Suppressor macrophage treated with lipopolysaccharide for 4 hours (primary cell): ENCODE data around the gene NAT9.
A peak's percentile ranks its signal among the peaks of the same experiment; 100 is the strongest.

Source experiments
- DNase-seq: peaks from one replicate; pipeline ENCODE4 v3.0.0-alpha.2; 2020

NAT9 gene

DNA sequence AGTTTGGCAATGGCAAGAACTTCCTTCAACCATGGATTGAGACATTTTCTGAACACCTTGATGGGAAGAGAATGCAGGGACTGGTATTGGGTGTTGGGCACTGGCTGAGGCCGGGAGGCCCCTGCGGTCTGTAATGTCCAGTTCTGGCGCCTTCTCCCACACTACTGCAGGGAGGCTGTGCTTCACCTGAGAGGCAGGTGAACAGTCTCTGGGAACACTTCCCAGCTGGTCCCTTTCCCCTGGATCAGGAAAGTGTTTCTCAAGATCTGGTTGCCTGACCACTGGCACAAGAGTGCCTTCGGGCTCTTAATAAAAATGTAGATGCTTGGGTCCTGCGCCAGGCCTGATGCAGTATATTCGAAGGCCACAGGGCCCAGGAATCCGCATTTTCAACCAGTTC, 28.5 kb upstream of the NAT9 start:
- no peak for DNase-seq

DNA sequence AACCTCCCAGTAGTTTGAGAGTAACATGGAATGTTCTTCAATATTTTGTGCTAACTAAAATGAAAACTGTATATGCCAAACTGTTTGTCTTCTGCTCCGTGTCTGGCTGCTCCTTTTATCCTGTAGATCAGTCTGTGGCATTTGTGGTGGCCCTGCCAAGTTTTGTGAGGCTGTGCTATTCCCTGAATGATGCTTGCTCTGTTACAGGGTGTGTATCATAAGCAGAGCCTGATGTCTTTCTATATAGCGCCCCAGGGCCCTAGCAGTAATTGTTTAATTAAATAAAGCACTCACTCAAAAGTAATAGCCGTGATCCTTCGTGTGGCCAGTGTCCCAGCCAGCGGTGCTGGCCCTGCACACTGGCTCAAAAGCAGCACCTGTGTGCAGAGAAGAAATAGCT, 27.8 kb upstream of the NAT9 start:
- no peak for DNase-seq

DNA sequence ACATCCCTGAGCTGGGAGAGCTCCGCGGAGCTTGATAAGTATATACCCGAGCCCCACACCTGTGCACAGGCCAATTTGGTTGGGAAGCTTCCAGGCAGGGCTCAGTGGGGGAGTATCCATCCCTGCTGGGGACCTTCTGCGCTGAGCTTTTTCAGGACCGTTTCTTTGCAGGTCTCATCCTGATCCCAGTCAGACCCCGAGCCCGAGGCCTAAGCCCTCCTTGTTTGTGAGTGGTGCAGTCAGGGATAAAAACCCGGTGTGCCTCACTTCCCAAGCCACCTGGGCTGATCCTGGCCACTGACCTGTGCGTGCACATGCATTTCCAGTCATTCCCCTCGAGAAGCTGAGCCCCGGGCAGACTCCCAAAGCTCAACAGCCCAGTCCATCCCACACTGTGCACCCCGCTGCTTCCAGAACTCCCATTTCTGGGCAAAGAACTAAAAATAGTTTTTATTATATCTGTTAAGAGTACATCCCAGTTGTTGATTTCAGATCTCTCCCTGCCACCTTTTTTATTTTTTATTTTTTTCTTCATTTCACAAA, 27.3 kb upstream of the NAT9 start:
- DNase-seq: no peak

DNA sequence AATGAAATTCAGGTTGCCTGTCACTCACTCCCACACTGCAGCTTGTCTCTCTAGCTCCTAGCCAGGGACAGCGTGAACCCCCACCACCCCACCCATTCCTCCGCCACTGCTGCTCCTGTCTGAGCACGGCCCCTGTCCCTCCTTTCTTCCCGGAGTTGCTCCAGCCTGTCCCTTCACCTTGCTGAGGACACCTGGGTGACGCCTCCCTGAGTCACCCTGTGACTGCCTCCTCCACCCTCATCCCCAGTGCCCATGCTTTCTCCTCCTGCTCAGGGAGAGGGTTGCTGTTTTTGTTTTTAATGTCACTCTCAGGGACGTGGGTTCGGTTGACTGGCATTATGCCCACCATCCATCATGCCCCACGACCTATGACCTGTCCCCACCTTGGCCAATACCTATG, 25.8 kb upstream of the NAT9 start:
- DNase-seq: no peak

DNA sequence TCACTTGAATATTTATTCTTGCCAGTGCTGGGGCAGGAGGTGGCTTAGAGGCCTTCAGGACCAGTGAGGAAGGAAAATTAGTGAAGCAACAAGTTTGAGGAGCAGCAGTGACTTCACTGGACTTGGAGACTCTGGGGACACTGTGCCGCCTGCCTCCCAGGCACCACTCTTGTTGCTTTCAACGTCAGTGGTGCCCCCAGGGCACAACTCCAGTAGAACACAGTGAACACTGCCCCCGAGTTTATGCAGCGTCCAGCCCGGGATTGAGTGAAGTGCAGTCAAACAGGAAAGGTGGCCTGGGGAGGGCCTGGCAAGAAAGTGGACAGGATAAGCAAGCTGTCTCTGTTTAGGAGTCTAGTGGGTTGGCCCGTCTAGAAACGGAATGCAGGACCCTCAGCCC, 24.4 kb upstream of the NAT9 start:
- DNase-seq: no peak

DNA sequence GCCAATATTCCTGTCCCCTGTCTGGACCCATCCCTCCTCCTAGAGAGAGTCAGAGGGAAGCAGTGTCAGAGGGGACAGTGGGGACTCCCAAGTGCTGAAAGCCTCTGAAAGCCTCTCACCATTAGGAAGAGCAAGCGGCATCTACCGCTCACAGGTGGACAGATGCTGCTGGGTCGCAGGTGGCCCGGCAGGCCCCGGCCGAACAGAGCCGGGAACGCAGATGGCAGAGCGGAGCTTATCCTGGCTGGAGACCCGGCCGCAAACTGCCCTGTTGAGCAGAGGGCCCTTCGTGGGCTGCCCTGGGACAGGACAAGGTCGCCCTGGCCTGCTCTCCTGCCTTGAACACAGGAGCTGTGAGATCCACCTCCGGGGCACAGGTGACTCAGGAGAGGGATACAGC, 23.0 kb upstream of the NAT9 start:
- DNase-seq: no peak

DNA sequence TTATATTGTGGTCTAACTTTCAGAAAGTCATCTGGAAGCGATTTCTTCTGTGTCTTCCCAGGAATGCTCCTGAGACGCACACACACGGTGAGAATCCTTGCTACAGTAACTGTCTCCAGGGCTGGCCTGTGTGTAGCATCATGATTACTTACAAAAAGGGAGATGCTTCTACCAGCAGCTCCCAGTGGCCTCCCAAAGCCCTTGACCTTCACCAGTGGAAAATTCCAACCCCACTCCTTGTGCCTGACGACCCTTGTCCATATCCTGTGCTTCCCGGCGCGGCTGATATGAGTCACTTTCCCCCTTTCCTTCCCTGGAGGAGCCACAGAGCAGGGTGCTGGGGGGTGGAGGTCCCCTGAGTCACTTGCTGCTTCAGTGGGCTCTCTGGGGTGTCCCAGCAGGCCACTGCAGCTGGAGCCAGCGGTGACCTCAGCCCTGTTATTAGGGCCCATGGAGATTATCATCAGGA, 22.1 kb upstream of the NAT9 start:
- no peak for DNase-seq

DNA sequence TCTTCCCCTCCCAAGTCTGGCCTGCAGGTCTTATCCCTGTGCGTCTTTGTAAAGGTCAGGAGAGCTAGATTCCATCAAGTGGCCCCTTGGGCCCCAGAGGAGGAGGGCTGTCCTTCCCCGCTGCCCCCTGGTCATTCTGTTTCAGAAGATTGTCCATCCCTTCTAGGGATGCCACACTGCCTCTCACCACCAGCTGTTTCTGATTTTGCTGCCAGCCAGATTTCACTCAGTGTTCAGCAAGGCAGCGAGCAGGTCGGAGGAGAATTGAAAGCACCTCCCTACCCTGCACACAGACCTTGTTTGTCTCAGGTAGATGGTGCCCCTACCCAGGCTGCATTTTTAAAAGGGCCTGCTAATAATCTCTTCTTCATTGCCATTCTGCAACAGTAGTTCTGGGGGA, 21.7 kb upstream of the NAT9 start:
- no peak for DNase-seq

DNA sequence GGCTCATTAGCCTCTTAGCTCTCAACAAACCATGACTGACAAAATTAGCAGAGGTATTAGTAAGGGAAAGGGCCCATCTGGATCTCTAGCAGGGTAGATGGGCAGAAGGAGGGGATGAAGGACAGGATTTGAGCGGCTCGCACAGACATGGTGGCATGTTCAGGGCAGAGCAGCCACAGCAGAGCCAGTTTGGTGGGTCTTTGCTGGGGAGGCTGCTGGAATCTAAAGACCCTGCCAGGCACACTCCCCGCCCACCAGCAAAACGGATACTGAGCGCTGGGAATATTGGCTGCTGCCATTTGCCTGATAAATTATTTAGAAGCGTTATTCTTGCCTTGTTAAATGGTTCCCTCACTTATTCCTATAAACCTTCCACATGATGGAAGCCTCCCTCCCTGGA, 20.7 kb upstream of the NAT9 start:
- DNase-seq: no peak

DNA sequence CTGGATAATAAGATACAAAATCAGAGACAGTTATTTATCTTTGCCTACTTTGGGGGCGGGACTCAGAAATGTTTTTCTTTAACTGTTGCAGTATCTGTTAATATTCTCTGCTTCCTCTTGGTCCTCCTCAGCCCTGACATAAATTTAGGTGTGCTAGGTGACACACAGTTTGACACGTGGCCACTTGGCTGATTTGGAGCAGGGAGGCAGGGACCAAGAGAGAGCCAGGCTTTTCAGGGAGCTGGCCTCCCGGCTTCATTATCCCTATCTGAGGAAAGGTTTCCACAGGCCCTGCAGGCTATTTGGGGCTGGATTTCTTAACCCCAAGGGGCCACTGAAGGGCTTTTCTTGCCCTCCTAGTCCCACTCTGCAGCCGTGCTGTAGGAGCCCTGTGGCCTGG, 20.1 kb upstream of the NAT9 start:
- DNase-seq: no peak

DNA sequence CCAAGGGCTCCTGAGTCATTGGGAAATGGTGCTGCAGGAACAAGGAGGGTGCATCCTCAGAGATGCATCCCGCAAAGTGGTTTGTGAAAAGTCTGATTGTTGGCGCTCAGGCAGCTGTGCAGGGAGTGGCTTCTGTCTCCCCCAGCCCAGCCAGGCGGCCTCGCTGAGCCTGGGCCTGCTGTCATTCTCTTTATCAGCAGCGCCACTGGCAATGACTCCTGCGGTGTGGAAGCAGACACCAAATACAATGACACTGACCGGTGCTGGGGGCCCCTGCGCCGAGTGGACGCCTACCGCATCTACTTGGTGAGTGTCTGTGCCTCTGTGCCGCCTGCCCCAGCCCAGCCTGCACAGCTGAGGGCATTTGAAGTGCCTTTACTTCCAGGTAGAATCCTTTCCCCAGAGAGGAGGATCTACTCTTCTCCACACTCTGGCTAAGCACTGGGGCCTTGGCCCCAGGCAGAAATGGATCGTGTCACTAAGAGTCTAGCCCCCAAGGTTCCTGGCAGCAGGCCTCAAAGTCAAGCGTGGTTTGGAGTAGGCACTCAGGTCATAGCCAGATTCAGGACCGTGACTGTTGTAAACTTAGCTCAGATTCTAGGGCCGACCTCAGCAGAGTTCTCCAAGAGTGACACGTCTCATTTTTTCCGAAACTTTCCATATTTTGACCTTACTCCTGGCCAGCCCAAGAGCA, 19.3 kb upstream of the NAT9 start:
- DNase-seq: no peak

DNA sequence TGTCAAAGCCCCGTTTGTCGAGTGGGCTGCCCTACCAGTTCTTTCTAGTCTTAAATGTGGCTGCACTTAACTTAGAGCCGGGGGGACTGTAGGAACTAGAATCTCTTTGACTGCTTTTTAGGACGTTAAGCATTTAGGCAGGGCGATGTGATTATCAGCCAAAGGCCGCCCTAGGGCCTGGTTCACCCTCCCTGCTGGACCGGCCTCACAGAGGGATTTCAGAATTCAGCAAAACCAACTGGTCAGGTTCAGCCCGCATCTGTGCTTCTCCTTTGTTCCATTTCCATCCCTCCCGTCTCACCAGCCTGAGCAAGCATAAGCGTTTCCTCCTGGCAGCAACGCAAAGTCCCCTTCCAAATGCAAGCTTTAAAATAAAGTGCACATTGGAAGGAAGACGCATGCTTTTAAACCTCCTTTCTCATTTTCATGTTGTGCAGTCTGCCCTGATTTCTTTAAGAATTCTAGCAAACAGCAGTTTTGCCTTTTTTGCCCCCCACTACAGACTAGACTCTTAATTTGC, 16.5 kb upstream of the NAT9 start:
- DNase-seq: no peak

DNA sequence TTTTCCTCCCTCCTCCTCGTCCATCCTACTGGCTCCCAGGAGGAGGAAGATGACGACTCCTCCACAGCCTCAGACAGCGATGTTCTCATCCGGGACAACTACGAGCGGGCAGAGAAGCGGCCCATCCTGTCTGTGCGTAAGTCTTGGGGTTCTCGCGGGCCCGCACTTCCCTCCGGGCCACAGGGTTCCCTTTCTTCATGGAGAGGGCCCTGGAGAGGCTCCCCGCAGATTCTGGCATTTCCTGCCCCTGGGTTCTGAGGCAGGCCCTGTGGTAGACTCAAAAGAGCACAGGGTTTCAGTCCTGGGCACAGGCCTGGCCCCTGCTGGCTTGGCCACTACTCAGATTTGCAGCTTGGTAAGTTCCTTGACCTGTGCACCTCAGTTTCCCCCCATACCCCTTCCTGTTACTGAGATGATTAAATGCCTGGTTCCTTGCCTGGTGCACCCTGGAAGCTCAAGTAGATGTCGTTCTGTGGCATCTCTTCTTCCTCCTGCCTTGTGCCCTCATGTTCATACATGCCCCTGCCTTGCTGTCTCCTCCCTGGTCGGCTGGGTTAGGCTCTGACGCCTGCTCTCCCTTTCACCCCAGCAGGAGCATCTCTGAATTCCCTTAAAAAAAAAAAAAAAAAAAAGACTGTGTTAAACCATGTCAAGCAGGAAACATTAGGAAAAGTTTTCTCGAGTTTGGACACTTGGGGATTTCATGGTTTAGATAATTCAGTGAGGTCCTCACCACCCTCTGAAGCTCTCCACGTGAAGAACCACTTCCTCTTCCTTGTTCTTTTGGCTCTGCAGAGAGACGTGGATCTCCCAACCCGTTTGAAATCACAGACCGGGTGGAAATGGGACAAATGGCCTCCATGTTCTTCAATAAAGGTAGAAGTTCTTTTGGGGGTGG, 14.3 kb upstream of the NAT9 start:
- DNase-seq: peak; percentile 84

DNA sequence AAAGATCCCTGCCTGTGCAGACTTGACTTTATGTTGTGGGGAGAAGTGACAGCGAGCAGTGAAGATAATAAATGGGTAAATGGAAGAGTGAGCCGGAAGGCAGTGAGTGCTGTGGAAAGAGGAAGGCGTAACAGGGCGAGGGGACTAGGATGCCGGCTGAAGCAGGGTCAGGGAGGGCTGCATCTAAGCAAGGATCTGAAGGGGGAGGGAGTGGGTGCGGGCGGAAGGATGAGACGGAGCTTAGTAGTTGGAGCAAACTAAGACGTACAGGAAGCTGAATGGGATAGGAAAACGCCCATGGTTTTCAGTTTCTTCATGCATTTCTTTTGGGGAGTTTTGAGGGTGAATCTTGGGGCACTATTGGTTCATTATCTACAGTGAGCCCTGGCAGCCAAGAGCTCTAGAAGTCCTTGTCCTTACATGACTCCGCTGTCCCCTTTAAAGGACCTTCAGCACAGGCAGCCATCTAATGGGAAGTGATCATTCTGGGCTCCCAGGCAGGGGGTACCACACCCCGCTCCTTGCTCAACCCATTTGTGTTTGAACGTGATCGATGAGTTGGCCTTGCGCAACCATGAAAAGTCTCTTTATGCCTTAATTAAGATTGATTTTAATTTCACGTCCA, 10.4 kb upstream of the NAT9 start:
- DNase-seq: peak; percentile 79

DNA sequence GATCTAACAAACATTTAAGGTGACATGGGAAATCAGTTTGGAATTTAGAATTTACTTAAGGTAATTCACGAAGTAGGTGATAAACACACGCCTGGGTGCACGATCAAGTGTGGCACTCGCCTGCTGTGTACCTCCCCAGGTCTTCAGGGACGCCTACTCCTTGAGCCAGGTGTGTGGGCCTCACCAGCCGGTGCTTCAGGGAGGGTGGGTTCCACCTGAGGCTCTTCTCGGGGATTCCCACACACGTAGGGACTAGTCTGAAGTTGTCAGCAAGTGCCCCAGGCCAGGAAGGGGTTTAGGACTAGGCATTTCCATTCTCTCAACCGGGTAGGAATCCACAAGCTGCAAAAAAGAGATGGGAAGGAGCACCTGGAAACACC, 9.8 kb upstream of the NAT9 start:
- DNase-seq: no peak

DNA sequence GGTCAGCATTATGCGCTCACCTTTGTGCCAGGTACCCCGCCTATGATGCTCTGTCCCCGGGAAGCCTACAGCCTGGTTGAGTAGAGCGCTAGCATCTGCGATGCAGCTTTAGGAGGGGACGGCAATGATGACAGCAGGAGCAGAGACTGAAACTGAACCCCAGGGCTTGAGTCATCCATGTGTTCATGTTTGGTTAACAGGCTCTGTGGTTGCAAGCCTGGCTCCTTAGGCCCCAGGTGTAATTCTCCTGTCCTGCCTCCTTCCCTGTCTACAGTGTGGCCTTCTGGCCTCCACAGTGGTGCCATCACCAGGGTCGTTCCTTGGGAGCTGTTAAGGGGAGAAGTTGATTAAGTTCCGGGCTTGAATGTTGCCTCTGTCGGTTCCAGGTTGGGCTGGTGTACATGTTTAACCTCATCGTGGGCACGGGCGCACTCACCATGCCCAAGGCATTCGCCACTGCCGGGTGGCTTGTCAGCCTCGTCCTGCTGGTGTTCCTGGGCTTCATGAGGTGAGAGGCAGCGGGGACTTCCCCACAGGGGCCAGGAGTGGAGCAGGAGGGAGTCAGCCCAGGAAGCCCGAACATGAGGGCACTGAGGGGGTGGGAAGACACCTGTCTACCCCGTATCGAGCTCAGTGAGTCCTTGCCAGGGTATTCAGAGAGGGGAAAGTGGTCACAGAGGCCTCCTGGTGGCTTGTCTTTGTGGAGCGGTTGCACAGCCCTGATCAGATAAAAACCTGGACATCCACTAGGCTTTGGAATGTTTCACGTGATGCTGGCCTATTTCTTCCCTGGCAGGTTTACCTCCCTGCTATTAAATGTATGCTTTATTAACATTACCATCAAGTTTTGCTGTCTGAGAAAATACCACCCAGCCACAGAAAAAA, 9.2 kb upstream of the NAT9 start:
- DNase-seq: no peak

DNA sequence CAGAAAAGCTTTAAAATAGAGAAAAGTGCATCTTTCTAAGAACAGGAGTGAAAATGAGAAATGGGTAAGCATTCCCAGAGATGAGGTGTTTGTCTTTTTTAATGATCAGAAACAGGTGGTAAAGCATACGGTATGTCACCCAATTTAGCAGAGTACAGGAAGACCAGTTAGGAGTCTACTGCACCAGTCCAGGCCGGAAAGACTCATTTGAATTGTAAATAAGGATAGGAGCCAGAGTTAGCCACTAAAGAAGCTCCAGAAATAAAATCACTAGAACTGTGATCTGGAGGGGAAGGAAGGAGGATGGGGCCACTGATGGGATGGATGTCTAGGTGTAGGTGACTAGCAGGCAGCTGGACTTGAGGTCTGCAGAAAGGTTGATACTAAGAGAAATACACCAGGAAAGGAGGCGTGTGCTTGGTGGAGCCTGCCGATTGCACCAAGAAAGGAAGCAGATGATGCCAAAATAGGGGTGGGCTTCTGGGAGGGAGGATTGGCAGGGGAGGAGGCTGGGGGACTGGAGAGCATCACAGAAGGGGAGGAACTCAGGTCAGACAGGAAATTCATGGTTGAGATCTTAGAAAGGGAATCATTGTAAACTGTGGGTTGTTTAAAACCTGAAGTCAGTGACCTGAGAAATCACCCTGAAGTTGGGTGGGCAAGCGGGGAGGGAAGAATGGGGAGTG, 8.1 kb upstream of the NAT9 start:
- no peak for DNase-seq

DNA sequence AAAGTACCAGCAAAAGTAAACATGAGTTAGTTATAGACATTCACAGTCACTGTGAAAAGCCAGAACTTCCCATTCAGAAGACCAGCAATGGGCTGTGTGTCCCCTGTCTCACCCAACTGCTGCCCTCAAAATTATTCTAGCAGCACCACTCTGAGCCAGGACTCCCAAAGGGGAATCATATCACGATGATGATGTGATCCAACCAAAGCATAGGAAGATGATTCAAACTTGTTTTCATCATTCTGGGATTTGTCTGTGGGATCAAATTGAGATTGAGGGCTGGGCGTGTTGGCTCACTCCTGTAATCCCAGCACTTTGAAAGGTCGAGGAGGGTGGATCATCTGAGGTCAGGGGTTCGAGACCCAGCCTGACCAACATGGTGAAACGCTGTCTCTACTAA, 6.4 kb upstream of the NAT9 start:
- DNase-seq: no peak

DNA sequence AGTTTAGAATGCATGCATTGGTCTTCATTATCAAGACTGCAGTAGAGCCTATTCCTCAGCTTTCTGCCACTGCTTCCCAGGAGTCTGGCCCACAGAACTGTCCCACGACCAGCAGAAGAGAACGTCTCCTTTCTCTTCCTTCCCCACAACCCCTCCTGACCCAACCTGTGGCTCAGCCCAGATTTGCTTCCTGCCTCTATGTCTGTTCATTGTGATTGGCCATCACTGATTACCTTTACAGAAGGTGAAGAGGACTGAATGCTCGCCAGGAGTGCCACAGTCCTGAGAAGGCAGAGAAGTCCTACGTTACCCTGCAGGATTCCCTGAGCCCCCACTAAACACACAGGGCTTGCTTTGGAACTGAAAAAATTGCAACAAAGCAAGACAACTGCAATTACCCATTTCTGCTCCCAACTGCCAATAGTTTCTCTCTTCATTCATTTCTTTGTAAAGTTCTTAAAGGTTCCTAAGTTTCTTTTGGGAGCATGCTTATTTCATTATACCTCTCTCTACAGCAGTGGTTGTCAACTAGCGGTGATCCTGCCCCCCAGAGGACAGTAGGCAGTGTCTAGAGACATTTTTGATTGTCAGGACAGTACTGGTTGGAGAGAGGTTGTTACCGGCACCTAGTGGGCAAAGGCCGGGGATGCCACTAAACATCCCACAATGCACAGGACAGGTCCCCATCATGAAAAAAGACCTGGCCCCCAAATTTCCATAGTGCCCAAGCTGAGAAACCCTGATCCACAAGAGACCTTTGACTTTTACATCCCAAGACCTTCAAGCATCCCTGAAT, 4.5 kb upstream of the NAT9 start:
- DNase-seq: no peak

DNA sequence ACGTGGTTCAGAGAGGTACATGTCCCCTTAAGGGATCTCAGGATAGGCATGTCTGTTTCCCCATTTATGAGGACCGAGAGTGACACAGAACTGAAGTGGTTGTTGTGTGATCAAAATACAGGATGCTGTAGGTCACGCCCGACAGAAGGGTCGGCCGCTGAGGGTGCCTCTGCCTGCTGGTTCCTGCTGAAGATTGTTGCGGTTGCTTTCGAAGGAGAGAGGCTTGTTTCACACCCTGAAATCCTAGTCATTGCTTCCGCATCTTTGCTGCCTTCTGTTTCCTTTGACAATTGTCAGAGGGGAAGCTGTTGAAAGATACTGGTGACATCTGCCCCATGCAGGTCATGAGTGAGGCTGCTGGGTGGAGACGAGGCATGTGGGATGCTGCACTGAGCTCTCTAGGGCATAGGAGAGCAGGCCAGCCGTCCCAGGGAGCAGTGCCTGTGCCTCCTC, 3.8 kb upstream of the NAT9 start:
- DNase-seq: peak; percentile 96

DNA sequence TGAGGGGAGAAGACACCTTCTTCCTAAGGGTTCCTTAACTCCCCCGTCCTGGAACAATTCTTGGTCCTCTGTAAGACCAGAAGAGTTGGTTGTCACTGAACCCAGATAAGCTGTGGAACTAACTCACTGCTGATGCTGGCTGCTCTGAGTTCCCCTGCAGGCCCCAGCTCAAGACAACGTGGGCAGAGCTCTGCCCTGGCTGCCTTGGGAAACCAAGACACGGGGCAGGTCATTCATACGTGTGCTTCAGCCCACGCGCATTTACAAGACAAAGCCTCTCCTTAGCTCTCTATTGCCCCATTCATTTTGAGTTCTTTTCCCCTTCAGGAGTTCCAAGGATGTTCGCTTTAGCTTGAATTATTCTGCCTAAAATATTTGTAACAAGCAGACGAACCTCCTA, 3.4 kb upstream of the NAT9 start:
- DNase-seq: peak; percentile 42
